Measurements from ENCODE around the gene DDX42. TPM values are rescaled to one million over a fixed set of nuclear protein-coding genes. Genes with fewer than 3 reads are reported as not detected.

Gene DDX42
- total and polyA plus RNA-seq, 9 of the 15 experiments (the other 6 are each of a cell fraction or from before 2014, with no cell fraction given) = 16.5 to 149 (median 87.6) TPM

- FAIRE-seq = no peak
Observed at GRCh38 chr17:63833026-63833740, 59.2 kb downstream of the DDX42 start.

More at GRCh38 chr17:63833026-63833740, 59.2 kb downstream of the DDX42 start:
- 0 out of 4 replicates have a peak overlapping the region, but pooled peaks of 1 of the 2 experiments have one; percentile 40 for H3K9ac ChIP-seq (ENCODE audit: insufficient read depth in 1 of 2, low read depth in 2 of 2, low read length in 2 of 2)
- H3K27ac ChIP-seq (ENCODE audit: extremely low read depth, low read depth, low read length) = no peak overlapping the region
- no TSS peak for BruUV-seq (replicated peaks)
- no peaks in the 10 kb centered on the region for H4K20me1 ChIP-seq (replicated peaks; ENCODE audit: control insufficient read depth, insufficient read depth, low read length)
- intact Hi-C loops (cut with micrococcal nuclease) = loop anchor here (10.0 kb wide), 1 partner anchor 138 kb away; no protein-coding TSS in a partner anchor
- in situ Hi-C loops (cut with MboI) = loop anchor here (25.0 kb wide), 1 partner anchor 396 kb away; the partner anchor contains the start of gene CYB561
- H3K4me2 ChIP-seq (ENCODE audit: insufficient read depth, low read length) = no peak overlapping the region
- no peaks in the 10 kb centered on the region for H3K27me3 ChIP-seq (ENCODE audit: control insufficient read depth in 2 of 2, insufficient read depth in 2 of 2, low read length in 2 of 2)
- H3K79me2 ChIP-seq (ENCODE audit: control insufficient read depth, insufficient read depth, low read length) = peaks cover 32% of the 10 kb centered on the region
- H2AFZ ChIP-seq (ENCODE audit: low read depth, low read length) = no peak overlapping the region
- ChIA-PET POLR2A (interaction anchor here (0.9 to 1.3 kb wide), 6 partner anchors 9 to 59 kb away, joined by 3 to 8 read pairs (median 5); partner anchors contain the start of genes DDX42 and SMARCD2), CTCF (ENCODE audit: low intra/inter-chr PET ratio) (interaction anchor here (2.4 kb wide), 1 partner anchor 408 kb away, joined by 7 read pairs; no protein-coding TSS in a partner anchor)
- 90% methylated on average over 14 of the region's 14 CpGs for WGBS (ENCODE audit: insufficient coverage, low coverage, missing lambda C conversion rate)
- H3K4me3 ChIP-seq = no peak overlapping the region
- no peaks in the 10 kb centered on the region for H3K9me3 ChIP-seq (replicated peaks; ENCODE audit: control insufficient read depth, insufficient read depth, low read depth, low read length)
- DNase-seq (ENCODE audit: extremely low read depth in 1 of 4, low spot score in 3 of 4) (no peak), ATAC-seq (no peak)
- peaks cover 11 to 15% of the 10 kb centered on the region in 2 experiments; a peak in 4 of 5 replicates for H3K4me1 ChIP-seq (replicated peaks in 1 of 2; ENCODE audit: control insufficient read depth in 2 of 2, insufficient read depth in 2 of 2, low read length in 2 of 2)
- TF ChIP-seq HMG20B (CRISPR knock-in tag; IDR thresholded peaks at IDR 0.05) (no peak), YBX1 (IDR thresholded peaks at IDR 0.05) (no peak), ZNF175 (CRISPR knock-in tag; IDR thresholded peaks at IDR 0.05; ENCODE audit: low read depth) (no peak), POLR2AphosphoS5 (IDR thresholded peaks at IDR 0.05; ENCODE audit: control insufficient read depth, insufficient read depth, low read depth, low read length) (peak; percentile 17; the same call in 1 of the 2 replicates), MAFF (IDR thresholded peaks at IDR 0.05; ENCODE audit: low read length) (no peak), ZBTB34 (CRISPR knock-in tag; IDR thresholded peaks at IDR 0.05) (no peak), DNMT1 (IDR thresholded peaks at IDR 0.05) (no peak), POLR2A (conservative IDR thresholded peaks at IDR 0.05) (0 out of 2 replicates have a peak, but pooled peaks have one; percentile 29), ZNF717 (CRISPR knock-in tag; IDR thresholded peaks at IDR 0.05) (no peak)
- no peaks in the 10 kb centered on the region for H3K9me1 ChIP-seq (ENCODE audit: control insufficient read depth, insufficient read depth, low read length)
- peaks cover 97% of the 10 kb centered on the region for H3K36me3 ChIP-seq (ENCODE audit: control insufficient read depth, insufficient read depth, low read length)
